Measurements from ENCODE around the gene SMARCA4. TPM values are rescaled to one million over a fixed set of nuclear protein-coding genes. Genes with fewer than 3 reads are reported as not detected.

Gene SMARCA4
- total RNA-seq, 4 donors from 2014 or later: 68.3 to 208 (median 114) TPM

GRCh38 chr19:11111117-11111770, 150.4 kb downstream of the SMARCA4 start:
- Histone ChIP-seq H3K9me3 (no peaks in the 10 kb centered on the region), H3K4me3 (no peak overlapping the region), H3K4me1 (peaks cover 0 to 4% (median 0%) of the 10 kb centered on the region in 4 donors), H3K27me3 (no peaks in the 10 kb centered on the region), H3K27ac (no peak overlapping the region), H3K36me3 (peaks cover 0 to 100% (median 0%) of the 10 kb centered on the region in 3 donors)
- DNase-seq: no peak
- TF ChIP-seq CTCF (IDR thresholded peaks at IDR 0.05) (no peak), POLR2A (IDR thresholded peaks at IDR 0.05) (no peak)

GRCh38 chr19:11111771-11112144, 150.9 kb downstream of the SMARCA4 start:
- no peak overlapping the region for H3K4me3 ChIP-seq
- no peak overlapping the region for H3K27ac ChIP-seq
- peaks cover 0 to 4% (median 0%) of the 10 kb centered on the region in 4 donors for H3K4me1 ChIP-seq
- H3K36me3 ChIP-seq: peaks cover 0 to 100% (median 0%) of the 10 kb centered on the region in 3 donors
- DNase-seq: no peak
- no peak for TF ChIP-seq CTCF (IDR thresholded peaks at IDR 0.05)
- H3K9me3 ChIP-seq: no peaks in the 10 kb centered on the region
- no peaks in the 10 kb centered on the region for H3K27me3 ChIP-seq

Small RNA genes lying within 50 kb of the gene (small RNA-seq; reads per million reads assigned to genes)
- gene RF02271: 0 reads per million in 2 donors
- 0 reads per million in 2 donors for gene RN7SL192P

Other genes with a start within 250 kb of the SMARCA4 start
- 100 to 1,000 TPM; 353 to 827 (median 464) TPM for gene DNM2, start 243.0 kb upstream of the SMARCA4 start, total RNA-seq
- gene TMED1, start 124.8 kb upstream of the SMARCA4 start, total RNA-seq: 10 to 100 TPM; 11.6 to 18.4 (median 16.0) TPM
- gene C19orf38, start 112.6 kb upstream of the SMARCA4 start, total RNA-seq: 10 to 100 TPM in 1 of 4 donors, not detected in 3; 20.6 TPM
- 10 to 100 TPM; 23.8 to 40.6 (median 29.7) TPM for gene CARM1, start 89.5 kb upstream of the SMARCA4 start, total RNA-seq
- gene YIPF2, start 32.4 kb upstream of the SMARCA4 start, total RNA-seq: 10 to 100 TPM; 30.5 to 60.1 (median 49.3) TPM
- 10 to 100 TPM; 28.0 to 39.5 (median 34.1) TPM for gene TIMM29, start 32.2 kb upstream of the SMARCA4 start, total RNA-seq
- 100 to 1,000 TPM in 3 of 4 donors, 10 to 100 TPM in 1; 75.7 to 209 (median 156) TPM for gene LDLR, start 128.4 kb downstream of the SMARCA4 start, total RNA-seq
- 10 to 100 TPM in 2 of 4 donors, 1 to 10 TPM in 2; 1.7 to 28.9 (median 8.4) TPM for gene SPC24, start 194.8 kb downstream of the SMARCA4 start, total RNA-seq
- gene KANK2, start 236.5 kb downstream of the SMARCA4 start, total RNA-seq: 100 to 1,000 TPM in 1 of 4 donors, 10 to 100 TPM in 3; 41.9 to 283 (median 68.4) TPM

Measured in Peyer's patch (tissue), 4 donors.